MV-4-11 (cell line): ENCODE results near the gene LPAR2.
A peak's percentile ranks its signal among the peaks of the same experiment; 100 is the strongest.
"Not testable (repeated sequence)": the region's sequence is repeated elsewhere in the genome, so short reads cannot be mapped to it uniquely, and the experiment has no call there.

Source experiments
- DNase-seq: peaks from one replicate; lab custom pipeline; 2025; lab: John Stamatoyannopoulos, UW

LPAR2 gene

GRCh38 chr19:19627621-19628500 is at the start of gene LPAR2:
Gene LPAR2 (minus strand): TSS chr19:19628220. CDS start chr19:19627275, 945 bp downstream.
- DNase-seq: no peak

GRCh38 chr19:19677579-19677978 is 49.6 kb upstream of the LPAR2 start:
- no peak for DNase-seq

- no peak for DNase-seq
Measured at GRCh38 chr19:19674315-19674714, 46.3 kb upstream of the LPAR2 start.

GRCh38 chr19:19672816-19673215 is 44.8 kb upstream of the LPAR2 start:
- no peak for DNase-seq

- DNase-seq: no peak
Measured at GRCh38 chr19:19670070-19670551, 42.1 kb upstream of the LPAR2 start.

GRCh38 chr19:19668230-19669012 is 40.4 kb upstream of the LPAR2 start, which contains the start of gene ZNF101:
Gene ZNF101 (plus strand): TSS chr19:19668839. CDS start chr19:19668964, 125 bp downstream.
- peak; percentile 99 for DNase-seq

GRCh38 chr19:19665420-19665948 is 37.5 kb upstream of the LPAR2 start:
- DNase-seq: not testable (repeated sequence)

GRCh38 chr19:19663256-19664120 is 35.5 kb upstream of the LPAR2 start, which contains the start of gene ATP13A1:
Gene ATP13A1 (minus strand): TSS chr19:19663676. CDS start chr19:19663666, 10 bp downstream.
- DNase-seq: peak; percentile 99

- DNase-seq: peak; percentile 70
Measured at GRCh38 chr19:19662871-19663255, 34.8 kb upstream of the LPAR2 start.

- DNase-seq: no peak
Measured at GRCh38 chr19:19662344-19662743, 34.3 kb upstream of the LPAR2 start.

- DNase-seq: peak; percentile 99
Measured at GRCh38 chr19:19661675-19662251, 33.7 kb upstream of the LPAR2 start.

- no peak for DNase-seq
Measured at GRCh38 chr19:19661141-19661674, 33.2 kb upstream of the LPAR2 start.

GRCh38 chr19:19659646-19660245 is 31.7 kb upstream of the LPAR2 start:
- no peak for DNase-seq

GRCh38 chr19:19657397-19657783 is 29.4 kb upstream of the LPAR2 start:
- no peak for DNase-seq

GRCh38 chr19:19656451-19657396 is 28.7 kb upstream of the LPAR2 start:
- DNase-seq: no peak

- no peak for DNase-seq
Measured at GRCh38 chr19:19655641-19656343, 27.8 kb upstream of the LPAR2 start.

GRCh38 chr19:19655051-19655594 is 27.1 kb upstream of the LPAR2 start:
- no peak for DNase-seq

GRCh38 chr19:19654441-19654840 is 26.4 kb upstream of the LPAR2 start:
- no peak for DNase-seq
